ENCODE measurements around the gene COL25A1. TPM values are rescaled to one million over a fixed set of nuclear protein-coding genes. Genes with fewer than 3 reads are reported as not detected.

The COL25A1 gene
- total and polyA plus RNA-seq, 5 donors, result 0.22 to 0.77 (median 0.31) TPM

Other genes with a start within 250 kb of the COL25A1 start
- 10 to 100 TPM; 26.6 to 34.3 (median 28.2) TPM for gene SEC24B, start 131.2 kb upstream of the COL25A1 start, total RNA-seq
- 9.4 TPM for gene SEC24B, start 131.2 kb upstream of the COL25A1 start, polyA plus RNA-seq